ENCODE results near the gene HADHB. TPM values are rescaled to one million over a fixed set of nuclear protein-coding genes. Genes with fewer than 3 reads are reported as not detected.

The HADHB gene
- total and polyA plus RNA-seq, 2 of the 13 experiments (the other 11 are each of a cell fraction or from before 2014, with no cell fraction given): 112 to 238 TPM

DNA sequence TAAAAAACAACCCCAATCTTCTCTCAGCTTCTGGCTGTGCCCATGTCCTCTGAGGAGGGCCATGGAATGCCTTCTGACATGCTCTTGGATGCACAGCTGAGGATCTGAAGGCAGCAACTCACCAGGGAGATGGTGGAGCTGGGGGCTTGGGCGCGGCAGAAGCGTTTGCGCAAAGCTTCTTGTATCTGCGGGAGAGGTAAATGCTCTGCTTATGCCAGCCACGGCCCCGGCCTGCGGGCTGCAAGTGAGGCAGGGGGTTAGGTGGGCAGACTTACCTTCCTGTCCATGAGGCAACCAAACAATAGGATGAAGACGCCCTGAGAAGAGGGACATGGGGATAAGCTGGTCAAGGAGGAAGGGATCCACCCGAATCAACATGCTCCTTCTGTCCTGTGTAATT lies 65.2 kb downstream of the HADHB start:
- H2AFZ ChIP-seq (ENCODE audit: low read length): no peak overlapping the region
- no peaks in the 10 kb centered on the region for H3K79me2 ChIP-seq (ENCODE audit: insufficient read depth, low read length)
- intact Hi-C loops (cut with micrococcal nuclease; ENCODE audit: unreplicated experiment) (no loop called here), in situ Hi-C loops (cut with HindIII; ENCODE audit: extremely low pct_ligation_motif_present, low pct_unique_long_range_greater_than_20kb) (no loop called here)
- no peak overlapping the region for H3K4me2 ChIP-seq (ENCODE audit: low read depth, low read length)
- H3K27me3 ChIP-seq (ENCODE audit: control insufficient read depth in 1 of 2, insufficient read depth in 2 of 2, low read length in 2 of 2): peaks cover 4 to 50% of the 10 kb centered on the region in 2 experiments; a peak in 4 of 5 replicates
- no TSS peak for BruUV-seq (replicated peaks)
- TF ChIP-seq, protein P1, sequence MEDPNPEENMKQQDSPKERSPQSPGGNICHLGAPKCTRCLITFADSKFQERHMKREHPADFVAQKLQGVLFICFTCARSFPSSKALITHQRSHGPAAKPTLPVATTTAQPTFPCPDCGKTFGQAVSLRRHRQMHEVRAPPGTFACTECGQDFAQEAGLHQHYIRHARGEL (CRISPR knock-in tag; IDR thresholded peaks at IDR 0.05): no peak
- no peak for TF ChIP-seq TEAD2 (CRISPR knock-in tag; IDR thresholded peaks at IDR 0.05)
- FAIRE-seq: no peak
- no peaks in the 10 kb centered on the region for H3K9me3 ChIP-seq (ENCODE audit: low read length)
- no peak for DNase-seq (ENCODE audit: low spot score)
- H3K4me1 ChIP-seq (ENCODE audit: insufficient read depth, low read length): no peaks in the 10 kb centered on the region
- ChIA-PET POLR2A (interaction anchor here (1.1 kb wide), 1 partner anchor 10 kb away, joined by 3 read pairs; no protein-coding TSS in a partner anchor), CTCF (ENCODE audit: low intra/inter-chr PET ratio, low total read pairs) (no interaction called here)
- no peaks in the 10 kb centered on the region for H3K36me3 ChIP-seq (replicated peaks in 1 of 2; ENCODE audit: control insufficient read depth in 1 of 2, insufficient read depth in 2 of 2, low read length in 2 of 2)
- ATAC-seq: no peak
- no peak overlapping the region for H3K4me3 ChIP-seq (replicated peaks in 1 of 3; ENCODE audit: insufficient read depth in 1 of 3, low read depth in 2 of 3, low read length in 3 of 3)
- no peaks in the 10 kb centered on the region for H4K20me1 ChIP-seq (ENCODE audit: insufficient read depth, low read length)
- no peak overlapping the region for H3K27ac ChIP-seq (ENCODE audit: extremely low read length, insufficient read depth, low read length)
- WGBS (ENCODE audit: low lambda C conversion rate): 44% methylated on average over 10 of the region's 10 CpGs
- no peak overlapping the region for H3K9ac ChIP-seq (ENCODE audit: insufficient read depth, low read depth, low read length)

DNA sequence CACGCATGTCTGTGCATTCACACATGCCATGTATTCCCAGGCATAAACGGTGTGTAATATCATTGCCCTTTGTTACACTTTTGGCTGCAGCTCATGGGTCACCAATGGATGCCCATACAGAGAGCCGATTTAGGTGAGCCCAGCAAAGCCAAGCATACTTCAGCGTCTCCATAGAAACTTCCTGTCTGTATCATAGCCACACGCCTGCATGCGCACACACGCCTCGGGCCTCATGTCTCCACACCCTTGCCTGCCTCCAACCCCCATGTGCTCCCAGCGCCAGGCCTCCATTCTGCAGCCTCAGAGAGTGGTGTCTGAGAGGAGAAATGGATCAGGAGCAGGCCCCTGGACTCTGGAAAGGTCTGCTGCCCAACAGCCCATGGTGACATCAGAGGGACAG lies 67.7 kb downstream of the HADHB start:
- ChIA-PET CTCF (ENCODE audit: low intra/inter-chr PET ratio, low total read pairs) (no interaction called here), POLR2A (no interaction called here)
- Histone ChIP-seq H4K20me1 (ENCODE audit: insufficient read depth, low read length) (no peaks in the 10 kb centered on the region), H3K9me3 (ENCODE audit: low read length) (no peaks in the 10 kb centered on the region), H3K4me1 (ENCODE audit: insufficient read depth, low read length) (no peaks in the 10 kb centered on the region), H3K27me3 (ENCODE audit: control insufficient read depth in 1 of 2, insufficient read depth in 2 of 2, low read length in 2 of 2) (peaks cover 12 to 73% of the 10 kb centered on the region in 2 experiments; a peak in 4 of 5 replicates), H2AFZ (ENCODE audit: low read length) (no peak overlapping the region), H3K4me2 (ENCODE audit: low read depth, low read length) (no peak overlapping the region), H3K27ac (ENCODE audit: extremely low read length, insufficient read depth, low read length) (no peak overlapping the region), H3K36me3 (replicated peaks in 1 of 2; ENCODE audit: control insufficient read depth in 1 of 2, insufficient read depth in 2 of 2, low read length in 2 of 2) (no peaks in the 10 kb centered on the region), H3K4me3 (replicated peaks in 1 of 3; ENCODE audit: insufficient read depth in 1 of 3, low read depth in 2 of 3, low read length in 3 of 3) (no peak overlapping the region), H3K79me2 (ENCODE audit: insufficient read depth, low read length) (no peaks in the 10 kb centered on the region), H3K9ac (ENCODE audit: insufficient read depth, low read depth, low read length) (no peak overlapping the region)
- in situ Hi-C loops (cut with HindIII; ENCODE audit: extremely low pct_ligation_motif_present, low pct_unique_long_range_greater_than_20kb): no loop called here
- DNase-seq (ENCODE audit: low spot score) (no peak), ATAC-seq (no peak), FAIRE-seq (no peak)
- intact Hi-C loops (cut with micrococcal nuclease; ENCODE audit: unreplicated experiment): no loop called here
- no TSS peak for BruUV-seq (replicated peaks)
- 50% methylated on average over 9 of the region's 9 CpGs for WGBS (ENCODE audit: low lambda C conversion rate)
- TF ChIP-seq, protein P2, sequence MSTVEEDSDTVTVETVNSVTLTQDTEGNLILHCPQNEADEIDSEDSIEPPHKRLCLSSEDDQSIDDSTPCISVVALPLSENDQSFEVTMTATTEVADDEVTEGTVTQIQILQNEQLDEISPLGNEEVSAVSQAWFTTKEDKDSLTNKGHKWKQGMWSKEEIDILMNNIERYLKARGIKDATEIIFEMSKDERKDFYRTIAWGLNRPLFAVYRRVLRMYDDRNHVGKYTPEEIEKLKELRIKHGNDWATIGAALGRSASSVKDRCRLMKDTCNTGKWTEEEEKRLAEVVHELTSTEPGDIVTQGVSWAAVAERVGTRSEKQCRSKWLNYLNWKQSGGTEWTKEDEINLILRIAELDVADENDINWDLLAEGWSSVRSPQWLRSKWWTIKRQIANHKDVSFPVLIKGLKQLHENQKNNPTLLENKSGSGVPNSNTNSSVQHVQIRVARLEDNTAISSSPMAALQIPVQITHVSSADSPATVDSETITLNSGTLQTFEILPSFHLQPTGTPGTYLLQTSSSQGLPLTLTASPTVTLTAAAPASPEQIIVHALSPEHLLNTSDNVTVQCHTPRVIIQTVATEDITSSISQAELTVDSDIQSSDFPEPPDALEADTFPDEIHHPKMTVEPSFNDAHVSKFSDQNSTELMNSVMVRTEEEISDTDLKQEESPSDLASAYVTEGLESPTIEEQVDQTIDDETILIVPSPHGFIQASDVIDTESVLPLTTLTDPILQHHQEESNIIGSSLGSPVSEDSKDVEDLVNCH (CRISPR knock-in tag; IDR thresholded peaks at IDR 0.05): no peak
- TF ChIP-seq, protein P3, sequence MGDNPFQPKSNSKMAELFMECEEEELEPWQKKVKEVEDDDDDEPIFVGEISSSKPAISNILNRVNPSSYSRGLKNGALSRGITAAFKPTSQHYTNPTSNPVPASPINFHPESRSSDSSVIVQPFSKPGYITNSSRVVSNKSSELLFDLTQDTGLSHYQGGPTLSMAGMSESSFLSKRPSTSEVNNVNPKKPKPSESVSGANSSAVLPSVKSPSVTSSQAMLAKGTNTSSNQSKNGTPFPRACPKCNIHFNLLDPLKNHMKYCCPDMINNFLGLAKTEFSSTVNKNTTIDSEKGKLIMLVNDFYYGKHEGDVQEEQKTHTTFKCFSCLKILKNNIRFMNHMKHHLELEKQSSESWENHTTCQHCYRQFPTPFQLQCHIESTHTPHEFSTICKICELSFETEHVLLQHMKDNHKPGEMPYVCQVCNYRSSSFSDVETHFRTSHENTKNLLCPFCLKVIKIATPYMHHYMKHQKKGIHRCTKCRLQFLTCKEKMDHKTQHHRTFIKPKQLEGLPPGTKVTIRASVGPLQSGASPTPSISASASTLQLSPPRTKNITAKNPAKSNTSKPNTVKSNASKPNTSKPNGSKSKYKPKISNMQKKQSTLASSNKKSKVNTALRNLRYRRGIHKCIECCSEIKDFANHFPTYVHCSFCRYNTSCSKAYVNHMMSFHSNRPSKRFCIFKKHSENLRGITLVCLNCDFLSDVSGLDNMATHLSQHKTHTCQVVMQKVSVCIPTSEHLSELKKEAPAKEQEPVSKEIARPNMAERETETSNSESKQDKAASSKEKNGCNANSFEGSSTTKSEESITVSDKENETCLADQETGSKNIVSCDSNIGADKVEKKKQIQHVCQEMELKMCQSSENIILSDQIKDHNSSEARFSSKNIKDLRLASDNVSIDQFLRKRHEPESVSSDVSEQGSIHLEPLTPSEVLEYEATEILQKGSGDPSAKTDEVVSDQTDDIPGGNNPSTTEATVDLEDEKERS (CRISPR knock-in tag; IDR thresholded peaks at IDR 0.05): no peak
- TF ChIP-seq CAMTA2 (CRISPR knock-in tag; IDR thresholded peaks at IDR 0.05; ENCODE audit: borderline replicate concordance) (no peak), TBX3 (IDR thresholded peaks at IDR 0.05; ENCODE audit: borderline replicate concordance) (no peak), YY1 (IDR thresholded peaks at IDR 0.05; ENCODE audit: insufficient read depth, insufficient replicate concordance, low read depth, low read length) (no peak)
- TF ChIP-seq, protein P4, sequence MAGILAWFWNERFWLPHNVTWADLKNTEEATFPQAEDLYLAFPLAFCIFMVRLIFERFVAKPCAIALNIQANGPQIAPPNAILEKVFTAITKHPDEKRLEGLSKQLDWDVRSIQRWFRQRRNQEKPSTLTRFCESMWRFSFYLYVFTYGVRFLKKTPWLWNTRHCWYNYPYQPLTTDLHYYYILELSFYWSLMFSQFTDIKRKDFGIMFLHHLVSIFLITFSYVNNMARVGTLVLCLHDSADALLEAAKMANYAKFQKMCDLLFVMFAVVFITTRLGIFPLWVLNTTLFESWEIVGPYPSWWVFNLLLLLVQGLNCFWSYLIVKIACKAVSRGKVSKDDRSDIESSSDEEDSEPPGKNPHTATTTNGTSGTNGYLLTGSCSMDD (CRISPR knock-in tag; IDR thresholded peaks at IDR 0.05): no peak
